Spinal cord (tissue), 10 donors: Measurements from ENCODE around the gene KIAA0232. TPM values are rescaled to one million over a fixed set of nuclear protein-coding genes. Genes with fewer than 3 reads are reported as not detected.
"Not testable (repeated sequence)": the region's sequence is repeated elsewhere in the genome, so short reads cannot be mapped to it uniquely, and the experiment has no call there.

ENCODE experiments used
- DNase-seq, 6 donors: peaks; one replicate each; pipeline versions ENCODE4 v3.0.0 to v3.0.0-alpha.2; 2013 to 2015; ENCODE audit warnings: low spot score in 6 of 6, low read depth in 4 of 6
- H3K27ac ChIP-seq: one replicate; pipeline ENCODE4 v1.5.1; 2013; ENCODE audit warnings: low read depth, low read length, control low read depth
- H3K27me3 ChIP-seq: one replicate; pipeline ENCODE4 v1.6.1; 2013; ENCODE audit warnings: low read length; ENCODE audit not compliant: control insufficient read depth, insufficient read depth
- H3K36me3 ChIP-seq: one replicate; pipeline ENCODE4 v1.6.1; 2013; ENCODE audit warnings: low read length; ENCODE audit not compliant: control insufficient read depth, insufficient read depth
- H3K4me1 ChIP-seq: one replicate; pipeline ENCODE4 v1.6.1; 2013; ENCODE audit warnings: low read length; ENCODE audit not compliant: control insufficient read depth, insufficient read depth
- H3K4me3 ChIP-seq: one replicate; pipeline ENCODE4 v1.5.1; 2013; ENCODE audit warnings: low read depth, low read length, control low read depth
- H3K9me3 ChIP-seq: one replicate; pipeline ENCODE4 v1.6.1; 2013; ENCODE audit warnings: low read length; ENCODE audit not compliant: control insufficient read depth, insufficient read depth
- WGBS: methylation state at CpG from one replicate; pipeline ENCODE4 v1.1.5; 2013; ENCODE audit warnings: missing lambda C conversion rate; ENCODE audit not compliant: insufficient coverage; 5-methylcytosine and 5-hydroxymethylcytosine counted together
- polyA plus RNA-seq, 2 donors: library from polyadenylated mRNA; unstranded; fragments of 120-200 nt; gene quantifications; one replicate each; pipeline ENCODE4 v1.2.1, GENCODE V29; 2013; ENCODE audit not compliant: insufficient read length in 2 of 2
- total RNA-seq, 2 donors: library from RNA; depleted of rRNA in 1 of 2; stranded (reverse); fragments of 120-200 nt in 1 of 2; fragments of >200 nt in 1 of 2; gene quantifications; one replicate each; pipeline versions ENCODE4 v1.2.3 to v1.2.4, GENCODE V29; 2013 to 2014
- donor health status: healthy.

Gene KIAA0232
- total and polyA plus RNA-seq, 4 donors, result 34.8 to 59.9 (median 45.7) TPM

- Histone ChIP-seq H3K9me3 (no peaks in the 10 kb centered on the region), H3K27ac (peak overlapping the region; percentile 6), H3K4me3 (no peak overlapping the region), H3K4me1 (peaks cover 27% of the 10 kb centered on the region), H3K36me3 (peaks cover 15% of the 10 kb centered on the region), H3K27me3 (no peaks in the 10 kb centered on the region)
- 29% methylated on average over 13 of the region's 15 CpGs for WGBS
- peak in 4 of 6 donors; percentile 32 to 88 (median 62) for DNase-seq
Observed at GRCh38 chr4:6885953-6886557, 103.5 kb downstream of the KIAA0232 start.

- DNase-seq, result no peak
- Histone ChIP-seq H3K4me1 (peaks cover 28% of the 10 kb centered on the region), H3K4me3 (no peak overlapping the region), H3K9me3 (no peaks in the 10 kb centered on the region), H3K27me3 (no peaks in the 10 kb centered on the region), H3K36me3 (peaks cover 12% of the 10 kb centered on the region), H3K27ac (no peak overlapping the region)
- 91% methylated on average over 5 of the region's 10 CpGs for WGBS
Observed at GRCh38 chr4:6886886-6887285, 104.4 kb downstream of the KIAA0232 start.

DNA sequence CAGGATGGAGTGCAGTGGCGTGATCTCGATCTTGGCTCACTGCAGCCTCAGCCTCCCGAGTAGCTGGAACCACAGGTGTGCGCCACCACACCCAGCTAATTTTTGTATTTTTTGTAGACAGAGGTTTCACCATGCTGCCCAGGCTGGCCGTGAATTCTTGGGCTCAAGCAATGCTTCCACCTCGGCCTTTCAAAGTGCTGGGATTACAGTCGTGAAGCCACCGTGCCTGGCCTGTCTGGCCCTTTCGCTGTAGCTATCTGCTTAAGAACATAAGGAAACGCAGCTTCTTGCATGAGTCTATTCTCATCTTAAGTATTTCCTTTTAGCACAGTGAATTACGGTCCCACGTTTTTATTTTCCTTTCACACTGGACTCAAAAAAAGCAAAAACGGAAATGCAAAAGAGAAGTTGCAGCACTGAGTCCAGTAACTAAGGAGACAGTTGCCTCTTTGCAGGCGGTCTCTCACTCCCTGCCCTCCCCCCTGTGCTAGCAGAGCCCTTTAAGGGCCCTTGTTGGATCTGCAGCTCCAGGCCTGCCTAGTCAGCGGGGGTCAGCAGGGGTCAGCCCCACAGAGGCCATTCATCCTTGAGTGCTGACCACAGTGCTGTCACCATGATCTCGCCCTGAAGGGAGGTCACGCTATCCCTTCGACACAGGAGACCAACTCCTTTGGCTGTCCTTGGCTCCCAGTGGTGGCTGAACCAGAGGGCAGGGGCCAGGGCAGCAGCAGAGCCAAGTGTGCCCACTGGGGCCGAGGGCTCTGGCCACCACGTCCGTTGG is 105.3 kb downstream of the KIAA0232 start:
- Histone ChIP-seq H3K4me1 (peaks cover 37% of the 10 kb centered on the region), H3K36me3 (peaks cover 6% of the 10 kb centered on the region), H3K9me3 (no peaks in the 10 kb centered on the region), H3K27ac (peak overlapping the region; percentile 59), H3K27me3 (no peaks in the 10 kb centered on the region), H3K4me3 (no peak overlapping the region)
- peak in 1 of 6 donors; percentile 35 for DNase-seq
- 64% methylated on average over 19 of the region's 21 CpGs for WGBS

- no peak overlapping the region for H3K4me3 ChIP-seq
- no peaks in the 10 kb centered on the region for H3K9me3 ChIP-seq
- H3K36me3 ChIP-seq, result peaks cover 6% of the 10 kb centered on the region
- H3K27ac ChIP-seq, result no peak overlapping the region
- H3K27me3 ChIP-seq, result no peaks in the 10 kb centered on the region
- no peak for DNase-seq
- peaks cover 45% of the 10 kb centered on the region for H3K4me1 ChIP-seq
- 78% methylated on average over 12 of the region's 15 CpGs for WGBS
Observed at GRCh38 chr4:6888506-6889071, 106.1 kb downstream of the KIAA0232 start.

DNA sequence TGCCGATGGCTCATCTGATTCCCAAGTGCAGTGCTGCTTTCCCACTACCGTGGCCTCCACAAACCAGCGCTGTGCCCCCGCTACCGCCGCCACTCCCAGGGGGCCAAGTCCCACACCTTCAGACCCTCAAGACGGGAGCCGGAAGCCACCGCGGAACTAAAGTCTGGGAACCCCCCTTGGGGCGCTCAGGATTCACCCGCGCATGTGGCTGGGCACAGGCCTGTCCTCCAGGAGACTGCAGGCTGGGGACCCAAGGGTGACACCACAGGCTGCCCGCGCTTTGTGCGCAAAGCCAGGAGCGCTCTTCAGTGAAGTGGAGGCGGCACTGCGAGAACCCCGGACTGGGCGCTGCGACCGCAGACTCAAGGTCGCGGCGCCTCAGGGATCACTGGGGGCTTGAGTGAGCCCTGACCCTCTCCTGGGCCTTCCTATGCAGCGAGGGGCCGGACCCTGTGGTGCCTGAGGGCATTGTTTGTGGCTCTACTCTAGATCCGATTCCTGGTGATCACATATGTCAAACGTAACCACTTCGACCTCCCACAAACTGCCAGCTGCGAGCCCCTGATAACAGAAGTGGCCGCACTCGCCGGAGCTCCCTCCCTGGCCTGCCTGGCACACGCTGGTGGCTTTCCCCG is 106.7 kb downstream of the KIAA0232 start:
- H3K4me3 ChIP-seq, result no peak overlapping the region
- H3K36me3 ChIP-seq, result peaks cover 6% of the 10 kb centered on the region
- H3K27ac ChIP-seq, result no peak overlapping the region
- H3K27me3 ChIP-seq, result no peaks in the 10 kb centered on the region
- H3K9me3 ChIP-seq, result no peaks in the 10 kb centered on the region
- DNase-seq, result no peak
- peaks cover 45% of the 10 kb centered on the region for H3K4me1 ChIP-seq
- WGBS, result 95% methylated on average over 37 of the region's 37 CpGs

DNA sequence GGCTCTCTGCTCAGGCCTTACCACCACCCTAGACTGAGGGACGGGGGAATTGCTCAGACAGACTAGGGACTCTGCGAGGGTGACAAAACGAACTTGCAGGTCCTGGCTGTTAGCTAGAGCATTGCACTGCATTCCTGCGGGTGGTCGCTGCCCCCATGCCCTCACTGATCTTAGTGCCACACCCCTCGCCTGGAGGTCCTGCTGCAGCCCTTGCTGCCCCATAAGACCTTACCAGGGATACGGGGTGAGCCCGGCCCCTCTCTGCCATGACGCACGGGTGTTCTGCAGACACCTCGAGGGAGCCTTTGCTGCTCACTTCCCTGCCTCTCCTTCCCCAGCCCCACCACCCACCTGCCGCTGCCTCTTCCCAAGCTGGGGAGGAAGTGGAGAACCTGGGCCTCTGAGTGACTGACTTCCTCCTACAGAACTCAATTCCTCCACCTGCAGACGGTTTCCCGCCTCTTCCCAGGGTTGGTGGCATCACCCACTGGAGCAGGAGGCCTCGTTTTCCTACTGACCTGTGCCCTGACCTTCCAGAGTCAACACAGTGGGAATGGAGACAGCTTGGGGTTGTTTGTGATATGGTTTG is 107.3 kb downstream of the KIAA0232 start:
- Histone ChIP-seq H3K36me3 (peaks cover 6% of the 10 kb centered on the region), H3K4me1 (peaks cover 45% of the 10 kb centered on the region), H3K27me3 (no peaks in the 10 kb centered on the region), H3K9me3 (no peaks in the 10 kb centered on the region), H3K4me3 (no peak overlapping the region), H3K27ac (no peak overlapping the region)
- no peak for DNase-seq
- 95% methylated on average over 9 of the region's 15 CpGs for WGBS

DNA sequence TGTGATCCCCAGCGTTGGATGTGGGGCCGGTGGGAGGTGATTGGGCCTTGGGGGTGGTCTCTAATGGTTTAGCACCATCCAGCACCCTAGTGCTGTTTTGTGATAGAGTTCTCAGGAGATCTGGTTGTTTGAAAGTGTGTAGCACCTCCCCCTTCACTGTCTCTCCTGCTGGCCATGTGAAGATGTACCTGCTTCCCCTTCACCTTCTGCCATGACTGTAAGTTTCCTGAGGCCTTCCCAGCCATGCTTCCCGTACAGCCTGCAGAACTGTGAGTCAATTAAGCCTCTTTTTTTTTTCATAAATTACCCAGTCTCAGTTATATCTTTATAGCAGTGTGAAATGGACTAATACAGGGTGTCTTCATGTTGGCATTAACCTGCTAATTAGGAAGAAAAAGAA is 107.8 kb downstream of the KIAA0232 start:
- DNase-seq, result no peak
- H3K4me3 ChIP-seq, result no peak overlapping the region
- 100% methylated on average over 1 of the region's 3 CpGs for WGBS

DNA sequence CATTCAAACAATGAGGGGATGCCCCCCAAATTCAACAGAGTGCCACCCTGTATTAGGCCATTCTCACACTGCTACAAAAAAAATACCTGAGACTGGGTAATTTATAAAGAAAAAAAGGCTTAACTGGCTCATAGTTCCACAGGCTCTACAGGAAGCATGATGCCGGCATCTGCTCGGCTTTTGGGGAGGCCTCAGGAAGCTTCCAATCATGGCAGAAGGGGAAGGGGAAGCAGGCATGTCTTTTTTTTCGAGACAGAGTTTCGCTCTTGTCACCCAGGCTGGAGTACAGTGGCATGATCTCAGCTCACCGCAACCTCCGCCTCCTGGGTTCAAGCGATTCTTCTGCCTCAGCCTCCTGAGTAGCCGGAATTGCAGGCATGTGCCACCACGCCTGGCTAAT is 108.4 kb downstream of the KIAA0232 start:
- H3K4me1 ChIP-seq, result peaks cover 41% of the 10 kb centered on the region
- H3K4me3 ChIP-seq, H3K27me3 ChIP-seq, DNase-seq, H3K36me3 ChIP-seq, H3K9me3 ChIP-seq, H3K27ac ChIP-seq: not testable (repeated sequence)
- over 99% methylated on average over 9 of the region's 9 CpGs for WGBS

More for the DNA sequence above, 107.8 kb downstream of the KIAA0232 start:
- Histone ChIP-seq H3K27me3 (no peaks in the 10 kb centered on the region), H3K4me1 (peaks cover 45% of the 10 kb centered on the region), H3K9me3 (no peaks in the 10 kb centered on the region), H3K36me3 (peaks cover 6% of the 10 kb centered on the region), H3K27ac (no peak overlapping the region)

GRCh38 chr4:6891436-6892170 is 109.1 kb downstream of the KIAA0232 start:
- peaks cover 6% of the 10 kb centered on the region for H3K36me3 ChIP-seq
- H3K27ac ChIP-seq, result peak overlapping the region; percentile 58
- H3K27me3 ChIP-seq, result no peaks in the 10 kb centered on the region
- no peak for DNase-seq
- H3K9me3 ChIP-seq, result no peaks in the 10 kb centered on the region
- WGBS, result 82% methylated on average over 8 of the region's 10 CpGs
- H3K4me3 ChIP-seq, result no peak overlapping the region
- peaks cover 35% of the 10 kb centered on the region for H3K4me1 ChIP-seq
